NOMO-1 (cell line): ENCODE results near the gene GEN1.

ENCODE experiments used
- DNase-seq, 2 experiments: peaks; one replicate each; lab custom pipeline; 2025; ENCODE audit not compliant: unreplicated experiment in 2 of 2; lab: John Stamatoyannopoulos, UW

Gene GEN1

GRCh38 chr2:17793296-17793695, 39.4 kb downstream of the GEN1 start:
- DNase-seq = no peak

GRCh38 chr2:17793803-17794354, 39.9 kb downstream of the GEN1 start:
- no peak for DNase-seq

- DNase-seq = no peak
Observed at GRCh38 chr2:17795309-17795708, 41.4 kb downstream of the GEN1 start.

- no peak for DNase-seq
Observed at GRCh38 chr2:17798338-17798737, 44.4 kb downstream of the GEN1 start.

- no peak for DNase-seq
Observed at GRCh38 chr2:17799301-17800120, 45.6 kb downstream of the GEN1 start.

- no peak for DNase-seq
Observed at GRCh38 chr2:17800219-17800618, 46.3 kb downstream of the GEN1 start.

- DNase-seq = no peak
Observed at GRCh38 chr2:17800693-17801458, 46.9 kb downstream of the GEN1 start.

GRCh38 chr2:17803497-17803896, 49.6 kb downstream of the GEN1 start:
- DNase-seq = peak in 1 of 2 experiments; percentile 19

- peak; percentile 68 to 91 for DNase-seq
Observed at GRCh38 chr2:17804358-17804757, 50.4 kb downstream of the GEN1 start.

- peak in 1 of 2 experiments; percentile 73 for DNase-seq
Observed at GRCh38 chr2:17805166-17805565, 51.2 kb downstream of the GEN1 start.

GRCh38 chr2:17805717-17806363, 51.9 kb downstream of the GEN1 start:
- DNase-seq = no peak

GRCh38 chr2:17813010-17813741, 59.2 kb downstream of the GEN1 start:
- DNase-seq = peak; percentile 78 to 86

GRCh38 chr2:17813742-17814473, 60.0 kb downstream of the GEN1 start:
- DNase-seq = peak in 1 of 2 experiments; percentile 19

GRCh38 chr2:17814601-17815000, 60.7 kb downstream of the GEN1 start:
- DNase-seq = no peak

GRCh38 chr2:17815468-17816184, 61.7 kb downstream of the GEN1 start:
- no peak for DNase-seq

- no peak for DNase-seq
Observed at GRCh38 chr2:17816396-17817245, 62.7 kb downstream of the GEN1 start, which contains the start of gene MSGN1. TSS of gene MSGN1 (plus strand) at chr2:17816460. CDS start at chr2:17816519, 59 bp downstream.

- DNase-seq = no peak
Observed at GRCh38 chr2:17818235-17818815, 64.4 kb downstream of the GEN1 start.

- no peak for DNase-seq
Observed at GRCh38 chr2:17821080-17821479, 67.1 kb downstream of the GEN1 start.
